HG03342 (cell line): ENCODE results near the gene NSUN6.

Experiments used
- ATAC-seq: cut with Tn5 transposase; IDR thresholded peaks from one replicate; pipeline ENCODE4 v1.9.1; 2021; ENCODE audit warnings: mild to moderate bottlenecking, moderate library complexity; ENCODE audit not compliant: unreplicated experiment

NSUN6 gene

DNA sequence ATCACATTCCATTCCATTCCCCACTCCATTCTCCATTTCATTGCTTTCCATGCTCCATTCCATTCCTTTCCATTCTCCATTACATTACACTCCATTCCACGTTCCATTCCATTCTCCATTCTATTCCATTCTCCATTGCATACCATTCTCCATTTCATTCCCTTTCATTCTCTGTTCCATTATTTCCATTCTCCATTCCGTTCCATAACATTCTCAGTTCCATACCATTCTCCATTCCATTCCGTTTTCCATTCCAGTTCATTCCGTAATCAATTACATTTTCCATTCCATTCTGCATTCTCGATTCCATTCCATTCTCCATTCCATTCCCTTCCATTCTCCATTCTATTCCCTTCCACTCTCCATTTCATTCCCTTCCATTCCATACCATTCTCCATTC lies 86.4 kb downstream of the NSUN6 start:
- ATAC-seq = no peak

DNA sequence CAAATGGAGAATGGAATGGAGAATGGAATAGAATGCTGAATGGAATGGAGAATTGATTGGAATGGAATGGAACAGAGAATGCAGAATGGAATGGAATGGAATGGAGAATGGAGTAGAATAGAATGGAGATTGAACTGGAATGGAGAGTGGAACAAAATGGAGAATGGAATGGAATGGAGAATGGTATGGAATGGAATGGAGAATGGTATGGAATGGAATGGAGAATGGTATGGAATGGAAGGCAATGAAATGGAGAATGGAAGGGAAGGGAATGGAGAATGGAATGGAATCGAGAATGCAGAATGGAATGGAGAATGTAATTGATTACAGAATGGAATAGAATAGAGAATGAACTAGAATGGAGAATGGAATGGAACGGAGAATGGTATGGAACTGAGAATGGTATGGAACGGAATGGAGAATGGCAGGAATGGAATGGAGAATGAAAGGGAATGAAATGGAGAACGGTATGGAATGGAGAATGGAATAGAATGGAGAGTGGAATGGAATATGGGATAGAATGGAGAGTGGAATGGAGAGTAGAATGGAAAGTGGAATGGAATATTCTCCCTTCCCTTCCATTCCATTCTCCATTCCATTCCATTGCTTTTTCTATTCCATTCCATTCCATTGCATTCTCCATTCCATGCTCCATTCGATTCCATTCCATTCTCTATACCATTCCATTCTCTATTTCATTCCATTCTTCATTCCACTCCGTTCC lies 88.2 kb downstream of the NSUN6 start:
- no peak for ATAC-seq

DNA sequence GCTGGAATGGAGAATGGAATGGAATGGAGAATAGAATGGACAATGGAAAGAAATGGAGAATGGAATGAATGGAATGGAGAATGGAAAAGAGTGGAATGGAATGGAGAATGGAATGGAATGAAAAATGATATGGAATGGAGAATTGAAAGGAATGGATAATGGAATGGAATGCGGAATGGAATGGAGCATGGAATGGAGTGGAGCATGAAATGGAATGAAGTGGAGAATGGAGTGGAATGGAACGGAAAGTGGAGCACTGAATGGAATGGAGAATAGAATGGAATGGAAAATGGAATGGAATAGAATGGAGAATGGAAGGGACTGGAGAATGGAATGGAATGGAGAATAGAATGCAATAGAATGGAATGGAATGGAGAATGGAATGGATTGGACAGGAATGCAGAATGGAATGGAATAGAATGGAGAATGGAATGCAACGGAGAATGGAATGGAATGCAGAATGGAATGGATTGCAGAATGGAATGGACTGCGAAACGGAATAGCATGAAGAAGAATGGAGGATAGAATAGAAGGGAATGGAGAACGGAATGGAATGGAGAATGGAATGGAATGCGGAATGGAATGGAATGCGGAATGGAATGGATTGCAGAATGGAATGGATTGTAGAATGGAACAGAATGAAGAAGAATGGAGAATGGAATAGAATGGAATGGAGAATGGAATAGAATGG lies 89.4 kb downstream of the NSUN6 start:
- no peak for ATAC-seq

DNA sequence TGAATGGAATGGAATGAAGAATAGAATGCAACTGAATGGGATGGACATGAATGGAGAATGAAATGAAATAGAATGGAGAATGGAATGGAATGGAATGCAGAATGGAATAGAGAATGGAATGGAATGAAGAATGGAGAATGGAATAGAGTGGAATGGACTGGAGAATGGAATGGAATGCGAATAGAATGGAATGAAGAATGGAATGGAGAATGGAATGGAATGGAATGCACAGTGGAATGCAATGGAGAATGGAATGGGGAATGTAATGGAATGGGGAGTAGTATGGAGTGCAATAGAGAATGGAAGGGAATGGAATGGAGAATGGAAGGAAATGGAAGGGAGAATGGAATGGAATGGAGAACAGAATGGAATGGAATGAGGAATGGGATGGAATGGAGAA lies 93.4 kb downstream of the NSUN6 start:
- ATAC-seq = no peak

DNA sequence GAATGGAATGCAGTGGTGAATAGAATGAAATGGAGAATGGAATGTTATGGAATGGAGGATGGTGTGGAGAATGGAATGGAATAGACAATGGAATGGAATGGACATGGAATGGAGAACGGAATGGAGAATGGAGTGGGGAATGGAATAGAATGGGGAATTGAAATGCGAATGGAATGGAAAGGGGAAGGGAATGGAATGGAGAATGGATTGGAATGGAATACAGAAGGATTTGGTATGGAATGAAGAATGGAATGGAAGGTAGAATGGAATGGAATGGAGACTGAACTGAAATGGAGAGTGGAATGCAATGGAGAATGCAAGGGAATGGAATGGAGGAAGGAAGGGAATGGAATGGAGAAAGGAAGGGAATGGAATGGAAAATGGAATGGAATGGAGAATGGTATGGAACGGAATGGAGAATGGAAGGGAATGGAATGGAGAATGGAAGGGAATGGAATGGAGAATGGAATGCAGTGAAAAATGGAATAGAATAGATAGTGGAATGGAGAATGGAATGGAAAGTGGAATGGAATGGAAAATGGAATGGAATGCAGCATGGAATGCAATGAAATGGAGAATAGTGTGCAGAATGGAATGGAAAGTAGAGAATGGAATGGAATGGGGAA lies 94.8 kb downstream of the NSUN6 start:
- ATAC-seq = no peak

DNA sequence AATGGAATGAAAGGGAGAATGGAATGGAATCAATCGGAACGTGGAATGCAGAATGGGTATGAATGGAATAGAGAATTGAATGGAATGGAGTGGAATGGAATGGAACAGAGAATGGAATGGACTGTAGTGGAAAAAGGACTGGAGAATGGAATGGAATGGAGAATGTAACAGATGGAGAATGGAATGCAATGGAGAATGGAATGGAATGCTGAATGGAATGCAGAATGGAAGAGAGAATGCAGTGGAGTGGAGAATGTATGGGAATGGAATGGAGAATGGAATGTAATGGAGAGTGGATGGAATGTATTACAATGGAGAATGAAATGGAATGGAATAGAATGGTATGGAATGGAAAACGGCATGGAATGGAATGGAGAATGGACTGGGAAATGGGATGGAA lies 96.9 kb downstream of the NSUN6 start:
- ATAC-seq = no peak

DNA sequence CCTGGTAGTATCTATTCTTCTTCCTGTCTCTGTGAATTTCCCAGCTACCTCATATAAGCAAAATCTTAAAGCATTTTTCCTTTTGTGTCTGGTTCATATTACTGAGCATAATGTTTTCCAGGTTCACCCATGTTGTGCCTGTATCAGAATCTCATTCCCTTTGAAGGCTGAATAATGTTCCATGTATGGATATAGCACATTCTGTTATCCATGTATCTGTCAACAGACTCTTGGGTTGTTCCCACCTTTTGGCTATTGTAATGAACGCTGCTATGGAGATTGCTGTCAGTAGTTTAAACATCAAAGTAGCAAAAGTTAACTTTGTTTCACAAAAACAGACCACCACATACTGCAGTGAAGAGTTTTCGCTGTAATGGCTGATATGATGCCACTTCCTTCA lies 99.9 kb downstream of the NSUN6 start:
- ATAC-seq = no peak

DNA sequence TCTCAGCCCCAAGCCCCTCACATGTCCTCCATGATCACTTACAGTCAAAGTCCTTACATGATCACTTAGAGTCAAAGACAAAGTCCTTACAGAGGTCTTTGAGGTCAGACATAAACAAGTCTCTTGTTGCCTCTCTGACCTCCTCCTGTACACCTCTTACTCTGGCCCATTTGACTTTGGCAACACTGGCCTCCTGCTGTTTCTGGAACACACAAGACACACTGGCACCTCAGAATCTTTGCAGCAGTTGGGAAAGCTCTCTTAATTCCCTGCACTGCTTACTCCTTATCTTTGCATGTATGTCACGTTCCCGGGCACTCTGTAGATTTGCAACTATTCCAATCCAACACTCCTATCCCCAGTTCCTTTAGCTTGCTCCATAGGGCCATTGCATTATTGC lies 102.3 kb downstream of the NSUN6 start:
- ATAC-seq = no peak

DNA sequence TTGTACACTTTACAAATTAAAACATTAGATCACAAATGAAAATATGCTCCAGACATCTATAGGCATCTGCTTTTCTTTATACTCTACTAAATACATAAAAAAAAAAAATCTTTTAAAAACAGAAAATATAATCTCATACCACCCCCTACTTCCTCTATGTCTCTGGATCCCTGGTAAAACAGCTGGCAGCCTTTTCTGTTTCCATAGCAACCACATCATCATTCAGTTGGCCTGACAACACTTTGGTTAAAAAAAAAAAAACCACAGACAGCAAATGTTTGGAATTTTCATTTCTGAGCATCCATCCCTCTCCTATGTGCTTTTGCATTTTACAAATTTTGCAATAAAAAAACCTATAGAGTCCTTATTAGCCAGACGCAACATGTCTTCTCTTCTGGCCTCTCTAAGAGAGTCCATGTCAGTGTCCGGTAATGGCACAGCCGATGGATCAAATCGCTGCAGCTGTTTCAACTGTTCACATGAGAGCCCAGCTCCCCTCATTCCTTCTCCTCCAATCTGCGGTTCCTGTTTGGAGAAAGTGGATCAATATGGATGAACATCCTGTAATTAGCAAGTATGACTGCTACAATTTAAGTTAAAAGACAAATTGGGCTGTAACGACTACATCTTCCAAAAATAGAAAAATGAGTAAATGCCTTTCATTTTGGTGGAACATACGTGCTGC lies 105.6 kb downstream of the NSUN6 start:
- ATAC-seq = no peak

DNA sequence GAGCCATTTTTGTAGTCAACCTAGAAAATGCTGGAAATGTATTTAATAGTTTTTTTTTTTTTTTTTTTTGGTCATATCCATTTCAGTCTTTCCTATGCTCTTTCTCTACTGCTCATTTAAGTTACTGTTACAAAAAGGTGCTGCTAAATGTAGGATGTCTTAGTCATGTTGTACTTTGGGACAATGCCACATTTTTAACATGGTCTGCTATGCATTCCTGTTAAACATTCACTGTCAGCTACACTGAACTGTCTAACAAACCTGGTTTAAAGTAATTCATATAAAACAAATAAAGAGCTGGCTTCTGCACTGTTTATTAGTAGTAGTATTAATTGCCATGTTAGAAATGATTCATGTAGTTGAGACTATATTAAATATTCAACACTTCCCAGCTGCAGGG lies 108.6 kb downstream of the NSUN6 start:
- no peak for ATAC-seq

DNA sequence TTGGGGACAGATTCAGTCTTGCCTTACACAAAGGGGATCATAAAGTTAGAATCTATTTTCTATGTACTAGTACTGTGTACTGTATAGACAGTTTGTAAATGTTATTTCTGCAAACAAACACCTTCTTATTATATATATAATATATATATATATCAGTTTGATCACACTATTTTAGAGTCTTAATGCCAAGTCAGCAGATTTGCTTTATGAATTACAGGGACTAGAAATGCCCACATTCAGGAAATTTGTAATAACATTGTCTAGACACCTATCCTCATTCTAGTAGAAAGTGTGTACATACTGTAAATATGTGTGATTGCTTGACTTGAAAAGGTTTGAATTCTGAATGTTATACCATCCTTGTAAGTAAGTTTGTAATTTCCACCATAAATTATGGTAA lies 111.2 kb downstream of the NSUN6 start:
- no peak for ATAC-seq

DNA sequence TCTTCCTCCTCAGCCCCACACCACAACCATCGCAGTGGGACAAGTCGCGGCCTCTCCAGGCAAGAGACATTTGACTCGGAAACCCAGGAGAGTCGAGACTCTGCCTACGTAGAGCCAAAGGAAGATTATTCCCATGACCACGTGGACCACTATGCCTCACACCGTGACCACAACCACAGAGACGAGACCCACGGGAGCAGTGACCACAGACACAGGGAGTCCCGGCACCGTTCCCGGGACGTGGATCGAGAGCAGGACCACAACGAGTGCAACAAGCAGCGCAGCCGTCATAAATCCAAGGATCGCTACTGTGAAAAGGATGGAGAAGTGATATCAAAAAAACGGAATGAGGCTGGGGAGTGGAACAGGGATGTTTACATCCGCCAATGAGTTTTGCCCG lies 112.1 kb downstream of the NSUN6 start:
- ATAC-seq = no peak

DNA sequence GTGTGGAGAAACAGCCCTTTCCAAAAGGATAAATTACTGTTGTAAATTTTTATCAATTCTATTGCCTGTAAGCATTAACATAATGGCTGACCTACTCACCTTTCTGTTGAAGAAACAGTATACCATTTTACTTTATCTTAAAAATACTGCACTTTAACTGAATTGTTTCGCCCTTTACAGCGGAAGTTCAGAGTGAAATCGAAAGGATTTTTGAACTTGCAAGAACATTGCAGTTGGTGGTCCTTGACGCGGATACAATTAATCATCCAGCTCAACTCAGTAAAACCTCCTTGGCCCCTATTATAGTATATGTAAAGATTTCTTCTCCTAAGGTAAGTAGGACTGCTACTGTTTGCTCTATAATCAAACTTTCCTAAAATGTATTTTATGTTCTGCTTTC lies 117.5 kb downstream of the NSUN6 start:
- no peak for ATAC-seq

DNA sequence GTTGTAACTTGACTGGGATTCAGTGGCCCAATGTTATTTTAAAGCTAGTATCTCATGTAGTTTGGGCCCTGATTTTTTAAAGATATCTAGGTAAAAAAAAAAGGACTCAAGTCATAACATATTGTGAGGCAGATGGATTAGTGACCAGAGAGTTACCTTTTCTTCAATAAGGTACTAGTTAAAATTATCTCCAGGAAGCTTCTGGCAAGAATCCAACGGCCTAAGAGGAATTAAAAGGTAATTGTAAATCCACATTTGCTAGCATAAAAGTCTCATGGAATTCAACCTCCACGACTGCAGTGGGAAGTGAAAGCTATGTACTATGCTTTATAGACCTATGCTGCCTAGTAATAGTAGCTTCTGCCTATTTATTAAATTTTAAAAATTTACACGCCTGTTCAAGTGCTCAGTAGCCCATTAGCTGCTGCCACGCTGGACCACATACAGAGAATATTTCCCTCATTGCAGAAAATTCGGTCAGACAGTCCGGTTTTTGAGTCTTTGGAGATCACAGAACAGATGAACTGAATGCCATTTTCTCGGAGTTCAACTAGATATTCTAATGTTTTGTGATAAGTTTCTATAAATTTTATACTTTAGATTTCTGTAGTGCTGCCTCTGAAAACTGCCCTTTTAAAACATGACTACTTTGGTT lies 118.4 kb downstream of the NSUN6 start:
- ATAC-seq = no peak

DNA sequence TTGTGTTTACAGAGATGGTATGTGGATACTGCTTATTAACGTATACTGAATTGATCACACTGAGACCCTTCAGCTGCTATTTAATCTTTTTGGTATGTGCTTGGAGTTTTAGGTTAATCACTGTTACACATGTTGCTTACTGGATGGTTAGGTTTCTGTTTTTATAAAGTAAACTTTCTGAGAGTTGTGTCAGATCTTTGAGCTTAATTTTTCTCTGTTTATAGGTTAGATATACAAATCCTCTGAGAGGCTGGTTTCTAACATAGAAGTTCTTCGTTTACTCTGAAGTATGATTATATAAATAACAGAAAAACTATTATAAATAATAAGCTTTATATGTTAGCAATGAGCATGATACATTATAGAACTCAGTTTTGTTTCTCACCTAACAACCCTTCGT lies 123.1 kb downstream of the NSUN6 start:
- no peak for ATAC-seq

DNA sequence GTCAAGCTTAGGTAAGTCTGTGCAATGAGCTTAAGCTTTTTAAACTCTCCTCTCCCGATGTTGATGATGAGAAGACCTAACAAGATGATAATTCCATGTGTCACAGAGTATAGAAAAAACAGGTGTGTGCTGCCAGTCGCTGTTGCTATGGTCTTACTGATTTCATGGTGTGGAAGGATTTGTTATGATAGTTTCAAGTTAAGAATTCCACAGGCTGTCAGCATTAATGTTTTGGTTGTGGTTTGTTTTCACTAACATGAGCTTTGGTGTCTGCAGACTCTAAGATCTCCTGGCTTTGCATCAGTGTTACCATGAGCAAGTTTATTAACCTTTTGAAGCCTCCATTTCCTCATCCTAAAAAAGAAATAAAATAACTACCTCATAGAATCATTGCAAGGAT lies 123.7 kb downstream of the NSUN6 start:
- ATAC-seq = no peak

DNA sequence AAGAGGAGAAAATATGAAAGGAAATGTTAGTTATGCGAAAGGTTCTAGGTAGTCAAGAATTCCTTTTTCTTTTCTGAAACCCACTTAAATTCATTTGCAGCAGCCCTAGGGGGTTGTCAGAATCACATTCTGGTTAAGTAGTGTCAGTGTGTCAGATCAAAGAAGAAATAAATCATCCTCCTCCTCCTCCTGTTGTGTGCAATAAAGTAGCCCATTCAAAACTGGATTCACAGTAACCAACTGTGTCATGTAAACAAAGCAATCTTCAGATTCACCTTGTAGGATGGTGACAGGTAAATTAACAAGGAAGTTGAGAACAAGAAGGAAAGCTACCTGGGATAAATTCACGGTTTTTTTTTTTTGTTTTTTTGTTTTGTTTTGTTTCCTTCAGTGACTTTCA lies 127.5 kb downstream of the NSUN6 start:
- no peak for ATAC-seq

DNA sequence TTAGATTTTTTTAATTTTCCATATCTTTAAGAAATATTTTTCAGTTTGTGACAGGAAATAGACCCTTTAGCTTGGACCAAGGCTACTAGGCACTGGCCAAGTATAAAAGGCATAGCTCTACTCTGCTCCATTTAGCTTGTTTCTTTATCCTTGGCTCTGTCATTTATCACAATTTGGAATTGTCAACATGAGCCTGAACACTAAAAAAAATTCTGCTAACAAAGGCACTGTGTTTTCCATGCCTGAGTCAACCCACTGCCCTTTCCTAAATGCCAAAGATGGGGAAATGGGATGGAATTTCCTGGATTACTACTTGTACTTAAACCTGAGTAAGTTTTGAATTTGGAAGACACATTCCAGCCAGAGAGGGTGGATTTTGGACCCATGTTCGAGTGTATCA lies 128.4 kb downstream of the NSUN6 start:
- ATAC-seq = no peak

DNA sequence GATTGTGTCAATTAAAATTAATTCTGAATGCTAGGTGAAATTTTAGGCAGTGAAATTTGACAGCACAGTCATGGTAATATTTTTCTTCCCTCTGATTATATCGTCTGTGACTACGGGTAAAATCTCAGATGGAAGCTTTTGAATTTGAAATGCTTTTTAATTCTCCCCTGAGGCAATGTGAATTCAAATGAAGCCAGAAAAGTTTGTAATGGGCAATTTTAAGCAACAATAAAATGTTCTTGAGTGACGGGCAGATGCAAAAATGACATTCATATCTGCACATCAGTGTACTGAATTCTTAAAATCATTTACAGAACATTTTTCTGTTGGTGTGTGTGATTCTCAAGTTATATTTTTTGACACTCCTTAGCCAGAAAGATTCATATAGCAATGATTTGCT lies 134.5 kb downstream of the NSUN6 start:
- no peak for ATAC-seq

DNA sequence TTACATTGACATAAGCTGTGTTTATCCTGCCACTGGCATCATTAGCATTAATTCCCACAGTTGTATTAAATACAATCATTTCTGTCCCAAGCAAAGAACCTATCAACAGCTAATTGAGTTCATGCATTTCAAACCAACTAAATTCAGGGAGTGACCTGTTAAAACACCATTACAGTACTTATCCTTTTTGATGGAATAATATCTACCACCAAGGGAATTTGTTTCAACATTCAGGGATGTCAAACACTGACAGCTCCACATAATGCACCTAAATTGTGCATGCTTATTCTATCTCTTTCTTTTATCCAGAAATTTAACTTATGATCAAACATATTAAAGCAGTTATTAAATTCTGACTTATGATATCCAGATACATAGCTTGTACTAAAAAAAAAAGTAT lies 136.8 kb downstream of the NSUN6 start:
- ATAC-seq = no peak

DNA sequence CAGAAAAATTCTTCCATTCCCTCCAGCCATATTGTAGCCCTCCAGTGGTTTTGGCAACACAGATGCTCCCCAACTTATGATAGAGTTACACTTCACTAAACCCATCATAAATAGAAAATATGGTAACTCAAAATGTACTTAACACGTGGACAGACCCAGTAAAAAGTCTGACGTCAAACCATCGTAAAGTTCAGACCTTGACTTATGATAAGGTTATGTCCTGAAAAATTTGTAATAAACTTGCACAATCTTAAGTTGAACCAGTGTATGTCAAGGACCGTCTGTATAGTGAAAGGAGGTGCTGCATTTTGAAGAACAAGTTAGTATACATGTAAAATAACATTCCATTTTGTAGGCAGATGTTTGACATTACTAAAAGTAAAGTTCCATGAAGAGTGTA lies 142.8 kb downstream of the NSUN6 start:
- no peak for ATAC-seq
